Activated naive CD4-positive, alpha-beta T cell treated with Interleukin-2 at 50 U/mL for 16 hours (primary cell): ENCODE results near the gene PPP4R4.
"Not testable (repeated sequence)": the region's sequence is repeated elsewhere in the genome, so short reads cannot be mapped to it uniquely, and the experiment has no call there.

Experiments used
- DNase-seq: peaks from one replicate; pipeline ENCODE4 v3.0.0-alpha.2; 2020

Gene PPP4R4

GRCh38 chr14:94282991-94283723 lies 109.0 kb downstream of the PPP4R4 start:
- no peak for DNase-seq

DNA sequence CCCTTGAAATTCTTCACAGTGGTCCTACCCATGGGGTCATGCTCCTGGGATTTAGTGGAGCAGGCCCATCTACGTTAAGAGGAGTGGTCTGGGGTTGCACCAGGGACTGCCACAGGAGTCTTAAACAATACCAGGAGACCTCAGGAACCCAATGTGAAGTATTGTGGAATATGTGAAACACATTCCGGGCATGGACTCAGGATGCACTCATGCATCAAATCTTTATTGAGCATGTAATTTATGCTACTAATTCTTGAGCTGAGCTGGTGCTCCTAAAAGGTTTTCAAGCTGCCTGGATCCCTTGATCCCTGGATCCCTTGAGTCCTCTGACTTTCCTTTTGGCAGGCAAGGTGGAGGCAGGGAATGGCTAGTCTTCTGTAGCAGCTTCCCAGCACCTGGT lies 110.1 kb downstream of the PPP4R4 start:
- DNase-seq = no peak

GRCh38 chr14:94285158-94285557 lies 111.0 kb downstream of the PPP4R4 start:
- no peak for DNase-seq

DNA sequence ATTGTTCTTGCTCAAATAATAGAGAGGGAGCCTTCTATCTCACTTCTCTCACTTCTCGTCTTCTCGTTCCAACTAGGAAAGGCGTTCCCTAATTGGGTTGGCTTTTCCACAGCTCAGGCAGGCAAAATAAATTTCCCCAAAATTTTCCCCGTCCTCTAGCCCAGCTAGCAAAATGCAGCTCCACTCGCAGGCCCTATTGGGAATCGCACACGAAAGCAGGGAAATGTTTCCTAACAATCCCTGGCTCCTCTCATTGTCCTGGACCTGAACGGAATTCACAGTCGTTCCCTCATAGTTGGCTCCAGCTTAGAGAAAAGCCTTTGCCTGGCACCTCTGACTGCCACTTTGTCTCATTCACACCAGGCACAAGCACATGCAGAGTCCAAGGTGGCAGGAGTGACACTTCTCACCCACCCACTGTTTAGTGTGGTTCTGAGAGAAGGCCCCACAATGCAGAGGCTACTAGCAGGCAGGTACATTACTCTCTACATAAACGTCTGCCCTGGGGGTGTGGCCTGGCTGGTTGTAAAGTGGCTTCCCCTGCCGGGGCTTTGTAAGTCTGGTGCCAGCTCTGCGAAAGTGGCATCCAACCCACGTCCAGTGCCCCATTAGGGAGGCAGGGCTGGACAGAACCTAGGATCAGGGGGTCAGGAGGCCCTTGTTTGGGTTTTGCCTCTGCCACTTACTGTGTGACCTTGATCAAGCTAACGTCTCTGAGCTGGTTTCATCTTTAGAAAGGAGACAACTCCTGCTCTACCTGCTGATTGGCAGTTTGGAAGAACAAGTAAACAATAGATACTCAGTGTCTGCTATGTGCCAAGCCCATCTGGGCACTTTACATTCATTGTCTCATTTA lies 114.7 kb downstream of the PPP4R4 start:
- DNase-seq = no peak

DNA sequence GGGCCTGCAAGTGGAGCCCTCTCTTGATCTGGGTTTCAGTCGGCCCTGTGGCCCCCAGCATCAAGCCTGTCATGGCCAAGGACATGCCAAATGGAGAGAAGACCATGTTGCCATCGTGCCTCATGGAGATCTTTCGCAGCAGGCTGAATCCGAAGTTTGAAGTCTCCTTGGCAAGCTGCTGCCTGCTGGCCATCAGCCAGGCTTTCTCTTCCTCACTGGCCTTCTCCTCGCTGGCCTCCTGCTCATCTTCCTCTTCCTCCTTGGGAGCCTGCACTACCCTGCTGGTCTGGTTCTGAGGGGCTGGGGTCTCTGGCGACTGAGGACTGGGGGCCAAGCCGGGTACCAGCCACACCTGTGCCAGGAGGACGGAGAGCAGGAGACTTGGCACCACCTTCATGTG lies 116.1 kb downstream of the PPP4R4 start:
- no peak for DNase-seq

- DNase-seq = no peak
These were observed 117.2 kb downstream of the PPP4R4 start for GRCh38 chr14:94291159-94291905.

DNA sequence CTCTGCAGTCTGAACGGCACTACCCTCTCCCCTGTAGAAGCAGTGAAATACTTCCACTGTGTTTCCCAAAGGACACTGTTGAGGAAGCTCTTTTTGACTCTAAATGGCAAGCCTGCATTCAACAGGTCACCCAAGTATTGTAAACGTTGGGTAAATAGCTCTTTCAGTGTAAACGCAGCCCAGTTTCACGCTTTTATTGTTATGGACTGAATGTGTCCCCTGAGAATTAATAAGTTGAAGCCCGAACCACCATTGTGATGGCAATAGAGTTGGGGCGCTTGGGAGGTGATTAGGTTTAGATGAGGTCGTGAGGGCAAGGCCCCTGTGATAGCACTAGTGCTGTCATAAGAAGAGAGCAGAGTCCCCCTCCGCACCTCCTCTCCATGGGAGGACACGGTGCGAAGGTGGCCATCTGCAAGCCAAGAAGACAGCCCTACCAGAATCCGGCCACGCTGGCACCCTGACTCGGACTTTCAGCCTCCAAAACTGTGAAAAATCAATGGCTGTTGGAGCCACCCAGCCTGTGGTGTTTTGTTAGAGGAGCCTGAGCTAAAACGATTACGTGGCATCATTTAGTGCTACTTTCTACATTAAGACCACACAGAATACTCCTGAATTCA lies 117.9 kb downstream of the PPP4R4 start:
- DNase-seq = no peak

- DNase-seq = no peak
These were observed 118.4 kb downstream of the PPP4R4 start for GRCh38 chr14:94292526-94292871.

DNA sequence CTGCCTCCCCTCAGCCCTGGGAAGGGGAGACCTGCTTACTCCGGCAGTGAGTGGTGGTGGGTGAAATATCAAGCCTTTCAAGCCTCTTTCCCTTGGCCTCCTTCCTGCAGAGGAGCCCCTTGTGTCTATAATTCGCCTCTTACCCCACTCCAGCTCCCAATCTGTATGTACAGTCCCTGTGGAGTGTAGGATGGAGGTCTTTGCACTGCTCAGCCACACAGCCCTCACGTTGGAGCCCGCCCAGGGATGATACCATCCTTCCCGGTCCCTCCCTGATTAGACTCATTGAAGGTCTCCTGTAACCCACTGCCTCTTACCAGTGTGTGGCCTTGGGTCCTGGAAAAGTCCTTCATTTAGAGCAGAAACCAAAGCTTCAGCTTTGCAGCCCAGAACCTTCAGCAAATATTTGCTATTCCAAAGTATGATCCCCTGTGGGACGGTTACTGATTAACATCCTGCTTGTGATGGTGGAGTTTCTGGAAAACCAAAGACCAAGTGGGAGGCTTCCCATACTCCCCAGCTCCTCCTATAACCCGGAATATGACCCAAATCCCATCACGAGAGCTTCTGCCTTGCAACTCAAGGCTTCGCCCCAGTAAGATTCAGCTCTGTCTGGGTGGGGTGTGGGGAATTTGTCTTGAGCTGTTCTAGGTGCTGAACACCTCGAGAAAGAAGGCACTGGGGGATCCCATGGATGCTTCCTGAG lies 118.9 kb downstream of the PPP4R4 start, which contains the start of gene SERPINA10:
Gene SERPINA10, minus strand, starts transcription at position 397 of the 706 bp plus-strand sequence. CDS start 2,675 bp downstream, outside the sequence.
- no peak for DNase-seq

DNA sequence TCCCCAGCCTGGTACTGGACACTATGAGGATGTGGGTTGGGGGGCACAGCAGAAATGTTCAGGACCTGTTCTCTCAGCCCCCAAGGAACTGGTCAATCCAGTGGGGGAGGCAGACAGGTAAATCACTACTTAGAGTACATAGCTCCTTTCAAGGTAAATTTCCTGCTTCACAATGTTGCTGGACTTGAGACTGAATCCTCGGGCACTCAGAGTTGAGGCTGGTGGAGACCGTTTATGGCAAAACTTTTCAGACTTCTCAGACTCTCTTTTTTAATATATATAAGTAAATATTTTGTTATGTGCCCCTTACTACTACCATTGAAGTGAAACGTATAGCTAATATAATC lies 119.4 kb downstream of the PPP4R4 start:
- DNase-seq = no peak

DNA sequence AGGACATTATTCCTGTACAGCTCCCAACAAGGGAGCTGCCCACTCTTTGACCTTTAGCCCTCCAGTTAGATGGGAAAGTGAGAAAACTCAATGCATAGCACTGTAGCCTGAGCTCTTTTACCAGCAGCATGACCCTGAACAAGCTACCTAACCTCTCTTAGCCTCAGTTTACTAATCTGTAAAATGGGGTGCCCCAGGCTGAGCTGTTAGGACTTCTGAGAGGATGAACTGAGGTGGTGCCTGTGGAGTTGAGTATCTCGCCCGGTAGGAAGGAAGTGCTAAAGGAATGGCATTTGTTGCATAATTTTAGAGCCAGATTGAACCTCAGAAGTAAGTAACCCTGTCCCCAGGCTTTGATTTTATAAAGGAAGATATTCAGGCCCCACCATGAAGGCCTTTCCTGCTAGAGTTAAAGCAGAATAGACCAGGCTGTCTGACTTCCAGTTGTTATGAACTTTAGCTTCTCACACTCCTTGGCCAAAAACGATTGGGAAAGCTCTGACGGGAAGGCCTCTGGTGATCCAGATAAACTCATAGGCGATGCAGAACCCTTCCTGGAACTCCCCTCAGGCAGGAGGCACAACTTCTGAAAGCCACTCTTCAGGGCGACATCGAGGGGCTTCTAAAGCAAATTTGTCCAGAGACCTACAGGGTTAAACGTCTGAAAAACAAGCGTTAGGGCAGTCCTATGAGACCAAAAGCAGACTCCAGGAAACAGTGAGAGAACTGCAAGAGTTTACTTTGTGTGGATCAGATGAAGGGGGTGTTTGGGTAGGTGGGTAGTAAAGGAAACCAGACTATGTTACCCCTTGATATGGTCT lies 121.4 kb downstream of the PPP4R4 start:
- no peak for DNase-seq

- not testable (repeated sequence) for DNase-seq
These were observed 122.0 kb downstream of the PPP4R4 start for GRCh38 chr14:94296181-94296545.

- DNase-seq = no peak
These were observed 124.0 kb downstream of the PPP4R4 start for GRCh38 chr14:94298130-94298529.

- DNase-seq = no peak
These were observed 129.0 kb downstream of the PPP4R4 start for GRCh38 chr14:94303111-94303510.

GRCh38 chr14:94304243-94304642 lies 130.1 kb downstream of the PPP4R4 start:
- DNase-seq = no peak

DNA sequence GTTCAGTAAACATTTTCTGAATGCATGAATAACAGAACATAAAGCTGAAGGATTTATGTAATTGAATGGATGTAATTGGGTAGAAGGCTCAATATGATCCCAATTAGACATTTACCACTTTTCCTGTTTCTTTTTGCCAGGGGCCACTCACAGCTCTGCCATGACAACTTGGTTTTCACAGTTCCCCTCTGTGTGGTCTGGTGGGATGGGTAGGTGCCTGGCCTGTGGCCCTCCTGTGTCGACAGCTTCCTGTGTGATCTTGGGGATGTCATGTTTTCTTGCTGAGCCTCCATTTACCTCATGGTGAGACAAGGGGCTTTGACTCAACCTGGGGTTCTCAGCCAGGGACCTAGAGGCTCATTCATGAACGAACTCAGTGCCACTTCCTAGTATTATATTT lies 131.5 kb downstream of the PPP4R4 start:
- no peak for DNase-seq

DNA sequence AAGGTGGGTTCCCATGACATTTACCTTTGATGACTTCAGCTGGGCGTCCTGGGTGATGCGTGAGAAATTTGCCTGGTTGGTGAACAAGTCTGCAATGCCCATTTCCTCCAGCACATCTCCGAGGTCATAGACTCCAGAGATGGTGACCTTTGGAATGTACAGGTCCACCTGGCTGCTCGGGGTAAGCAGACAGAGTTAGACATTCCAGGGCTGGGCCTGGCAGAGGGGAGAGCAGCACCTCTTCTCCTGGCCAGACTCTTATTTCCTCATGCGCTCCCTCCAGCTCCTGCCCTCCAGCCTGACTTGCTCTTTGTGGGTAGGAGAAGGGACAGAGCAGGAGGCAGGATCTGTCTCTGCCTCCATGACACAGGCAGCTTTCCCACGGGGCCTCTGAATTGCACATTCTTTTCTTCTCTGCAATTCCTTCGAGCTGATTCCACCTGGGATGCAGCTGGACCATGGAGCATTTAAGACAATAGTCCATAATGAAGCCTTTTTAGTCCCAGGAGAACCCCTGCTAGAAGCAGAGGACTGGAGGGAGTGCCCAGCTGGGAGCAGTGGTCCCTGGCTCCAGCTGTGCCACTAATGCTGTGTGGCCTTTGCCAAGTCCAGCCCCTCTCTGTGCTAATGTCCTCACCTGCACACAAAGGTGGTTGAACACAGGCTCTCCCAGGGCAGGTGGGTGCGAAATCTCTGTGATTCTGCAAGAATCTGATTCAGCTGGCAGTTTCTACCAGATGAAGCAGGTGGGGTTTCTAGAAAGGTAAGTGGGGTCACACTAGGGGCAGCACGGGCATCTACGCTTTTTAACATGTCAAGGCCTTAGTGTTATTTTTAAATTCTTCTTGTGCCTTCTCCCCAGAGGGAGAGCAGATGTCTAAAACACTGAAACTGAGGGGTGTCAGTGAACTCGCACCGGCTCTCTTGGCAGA lies 132.2 kb downstream of the PPP4R4 start:
- DNase-seq = no peak

DNA sequence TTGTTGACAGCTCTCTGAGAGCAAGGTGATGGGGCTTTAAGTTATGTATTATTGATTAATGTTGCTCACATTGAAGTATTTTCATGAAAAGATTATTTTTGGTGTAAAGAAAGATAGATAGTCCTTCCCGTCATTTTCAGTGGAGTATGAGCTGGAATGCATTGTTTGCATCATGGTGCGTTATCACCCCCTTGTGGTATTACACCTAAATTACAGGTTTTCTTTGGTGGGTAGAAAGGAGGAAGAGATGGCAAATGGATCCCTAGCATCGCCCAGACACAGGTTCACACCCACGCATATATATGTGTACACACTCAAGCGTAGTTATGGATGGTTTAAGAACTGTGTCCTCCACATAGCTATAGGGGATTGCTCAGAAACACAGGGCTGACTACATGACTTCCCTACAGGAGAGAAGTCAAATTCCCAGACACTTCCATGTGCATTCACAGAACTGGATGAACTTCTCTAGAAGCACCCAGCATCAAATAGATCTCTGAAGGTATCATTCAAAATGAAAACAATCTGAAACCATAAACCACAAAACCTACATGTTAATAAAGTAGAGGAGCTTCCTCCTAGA lies 133.4 kb downstream of the PPP4R4 start:
- no peak for DNase-seq

GRCh38 chr14:94309721-94310120 lies 135.6 kb downstream of the PPP4R4 start:
- no peak for DNase-seq

GRCh38 chr14:94310248-94310647 lies 136.1 kb downstream of the PPP4R4 start:
- no peak for DNase-seq
